Endothelial cell of umbilical vein (primary cell): ENCODE data around the gene MIXL1.

ENCODE experiments used
- EZH2 ChIP-seq: IDR thresholded peaks from 2 replicates; pipeline ENCODE4 v1.6.1; 2012; ENCODE audit warnings: borderline replicate concordance, low read depth, mild to moderate bottlenecking, moderate library complexity, low read length, inconsistent platforms; ENCODE audit not compliant: severe bottlenecking
- FOS ChIP-seq: IDR thresholded peaks from 2 replicates; pipeline ENCODE4 v1.6.1; 2011; ENCODE audit warnings: mild to moderate bottlenecking, low read length, moderate library complexity, borderline replicate concordance; ENCODE audit not compliant: insufficient read depth
- POLR2A ChIP-seq: IDR thresholded peaks from 2 replicates; pipeline ENCODE4 v1.6.1; 2012; ENCODE audit warnings: low read depth, mild to moderate bottlenecking, control low read depth, low read length
- TF ChIP-seq, protein P1 (sequence below), 2 donors: IDR thresholded peaks; 1 replicate in 1 of 2; 2 replicates in 1 of 2; pipeline ENCODE4 v1.5.1; 2011; ENCODE audit warnings: low read length in 2 of 2, mild to moderate bottlenecking in 2 of 2, moderate library complexity in 2 of 2, control low read depth in 1 of 2, inconsistent platforms in 1 of 2, low read depth in 1 of 2; ENCODE audit not compliant: insufficient read depth in 1 of 2; ENCODE audit errors: extremely low read depth in 1 of 2
- TF ChIP-seq, protein P2 (sequence below): IDR thresholded peaks from 2 replicates; pipeline ENCODE4 v1.6.1; 2011; ENCODE audit not compliant: insufficient read depth, insufficient read length

DNA sequence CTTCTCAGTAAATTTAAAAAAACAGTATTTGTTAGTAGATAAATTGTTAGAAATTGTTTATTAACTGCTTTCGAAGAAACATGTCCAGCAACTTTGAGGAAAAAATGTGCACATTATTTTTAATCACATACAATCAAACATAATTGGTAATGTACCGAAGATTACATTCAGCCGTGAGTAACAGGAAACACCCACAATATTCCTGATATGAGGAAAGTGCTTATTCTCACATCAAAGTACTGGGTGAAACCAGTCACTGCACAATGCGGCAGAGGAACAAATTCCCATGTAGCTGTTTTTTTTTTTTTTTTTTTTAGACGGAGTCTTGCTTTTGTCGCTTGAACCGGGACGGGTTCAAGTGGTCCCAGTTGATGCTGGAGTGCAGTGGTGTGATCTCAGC is 46.6 kb upstream of the MIXL1 start:
- TF ChIP-seq EZH2 (no peak), POLR2A (no peak), FOS (no peak)
- TF ChIP-seq, protein P1, sequence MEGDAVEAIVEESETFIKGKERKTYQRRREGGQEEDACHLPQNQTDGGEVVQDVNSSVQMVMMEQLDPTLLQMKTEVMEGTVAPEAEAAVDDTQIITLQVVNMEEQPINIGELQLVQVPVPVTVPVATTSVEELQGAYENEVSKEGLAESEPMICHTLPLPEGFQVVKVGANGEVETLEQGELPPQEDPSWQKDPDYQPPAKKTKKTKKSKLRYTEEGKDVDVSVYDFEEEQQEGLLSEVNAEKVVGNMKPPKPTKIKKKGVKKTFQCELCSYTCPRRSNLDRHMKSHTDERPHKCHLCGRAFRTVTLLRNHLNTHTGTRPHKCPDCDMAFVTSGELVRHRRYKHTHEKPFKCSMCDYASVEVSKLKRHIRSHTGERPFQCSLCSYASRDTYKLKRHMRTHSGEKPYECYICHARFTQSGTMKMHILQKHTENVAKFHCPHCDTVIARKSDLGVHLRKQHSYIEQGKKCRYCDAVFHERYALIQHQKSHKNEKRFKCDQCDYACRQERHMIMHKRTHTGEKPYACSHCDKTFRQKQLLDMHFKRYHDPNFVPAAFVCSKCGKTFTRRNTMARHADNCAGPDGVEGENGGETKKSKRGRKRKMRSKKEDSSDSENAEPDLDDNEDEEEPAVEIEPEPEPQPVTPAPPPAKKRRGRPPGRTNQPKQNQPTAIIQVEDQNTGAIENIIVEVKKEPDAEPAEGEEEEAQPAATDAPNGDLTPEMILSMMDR (IDR thresholded peaks at IDR 0.05; ENCODE audit: extremely low read depth in 1 of 2, insufficient read depth in 1 of 2, low read depth in 1 of 2, low read length in 2 of 2): no peak
- TF ChIP-seq, protein P2, sequence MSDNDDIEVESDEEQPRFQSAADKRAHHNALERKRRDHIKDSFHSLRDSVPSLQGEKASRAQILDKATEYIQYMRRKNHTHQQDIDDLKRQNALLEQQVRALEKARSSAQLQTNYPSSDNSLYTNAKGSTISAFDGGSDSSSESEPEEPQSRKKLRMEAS: no peak
